ENCODE data around the gene P4HA2. TPM values are rescaled to one million over a fixed set of nuclear protein-coding genes. Genes with fewer than 3 reads are reported as not detected.

P4HA2 gene
- total and polyA plus RNA-seq, 2 of the 13 experiments (the other 11 are each of a cell fraction or from before 2014, with no cell fraction given): 37.7 to 126 TPM

DNA sequence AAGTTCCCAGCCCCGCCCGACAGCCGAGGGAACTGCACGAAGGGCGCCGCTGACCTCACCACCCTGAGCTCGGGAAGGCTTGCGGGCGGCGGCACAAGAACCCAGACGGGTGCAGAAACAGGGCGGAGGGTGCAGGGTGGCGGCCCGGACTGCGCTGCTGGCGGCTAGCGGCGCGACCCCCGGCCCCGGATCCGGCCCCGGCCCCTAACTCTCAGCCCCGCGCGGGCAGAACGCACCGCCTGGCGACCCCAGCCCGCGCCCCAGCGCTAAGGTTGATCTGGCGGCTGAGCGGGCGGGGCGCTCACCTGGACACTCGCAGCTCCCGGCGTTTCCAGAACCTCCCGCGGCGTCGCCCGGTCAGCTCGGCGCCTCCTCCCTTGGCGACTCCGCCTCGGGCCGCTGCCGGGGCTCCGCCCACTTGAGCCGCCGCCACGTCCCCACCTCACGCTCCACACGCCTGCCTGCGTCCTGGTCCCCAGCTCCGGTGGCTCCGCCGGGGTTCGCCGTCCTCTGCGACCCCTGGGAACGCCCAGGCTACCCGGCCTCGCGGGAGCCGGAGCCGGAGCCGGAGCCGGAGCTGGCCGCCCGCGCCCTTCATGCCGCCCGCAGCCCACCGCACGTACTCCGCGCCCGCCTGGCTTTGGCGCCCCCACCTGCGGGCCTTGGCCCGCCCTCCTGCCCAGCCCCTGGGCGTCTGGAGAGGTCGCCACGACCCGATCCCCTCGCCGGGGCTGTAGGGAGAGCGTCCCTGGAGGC, at the start of gene P4HA2 (continued):
- peak; percentile 84 for TF ChIP-seq SNAPC2 (CRISPR knock-in tag; IDR thresholded peaks at IDR 0.05)
- peak; percentile 78 for TF ChIP-seq POLR2AphosphoS5 (IDR thresholded peaks at IDR 0.05; ENCODE audit: low read depth, low read length)
- no peak for TF ChIP-seq NBN (conservative IDR thresholded peaks at IDR 0.05)
- TF ChIP-seq SAP130 (CRISPR knock-in tag; IDR thresholded peaks at IDR 0.05; ENCODE audit: low read depth): peak; percentile 50
- TF ChIP-seq ZMYM4 (CRISPR knock-in tag; IDR thresholded peaks at IDR 0.05): no peak; the same call in 1 of the 2 replicates
- no peak for TF ChIP-seq CAMTA2 (CRISPR knock-in tag; IDR thresholded peaks at IDR 0.05; ENCODE audit: borderline replicate concordance)
- TF ChIP-seq KLF9 (CRISPR knock-in tag; IDR thresholded peaks at IDR 0.05; ENCODE audit: low read depth): no peak
- TF ChIP-seq, protein P1, sequence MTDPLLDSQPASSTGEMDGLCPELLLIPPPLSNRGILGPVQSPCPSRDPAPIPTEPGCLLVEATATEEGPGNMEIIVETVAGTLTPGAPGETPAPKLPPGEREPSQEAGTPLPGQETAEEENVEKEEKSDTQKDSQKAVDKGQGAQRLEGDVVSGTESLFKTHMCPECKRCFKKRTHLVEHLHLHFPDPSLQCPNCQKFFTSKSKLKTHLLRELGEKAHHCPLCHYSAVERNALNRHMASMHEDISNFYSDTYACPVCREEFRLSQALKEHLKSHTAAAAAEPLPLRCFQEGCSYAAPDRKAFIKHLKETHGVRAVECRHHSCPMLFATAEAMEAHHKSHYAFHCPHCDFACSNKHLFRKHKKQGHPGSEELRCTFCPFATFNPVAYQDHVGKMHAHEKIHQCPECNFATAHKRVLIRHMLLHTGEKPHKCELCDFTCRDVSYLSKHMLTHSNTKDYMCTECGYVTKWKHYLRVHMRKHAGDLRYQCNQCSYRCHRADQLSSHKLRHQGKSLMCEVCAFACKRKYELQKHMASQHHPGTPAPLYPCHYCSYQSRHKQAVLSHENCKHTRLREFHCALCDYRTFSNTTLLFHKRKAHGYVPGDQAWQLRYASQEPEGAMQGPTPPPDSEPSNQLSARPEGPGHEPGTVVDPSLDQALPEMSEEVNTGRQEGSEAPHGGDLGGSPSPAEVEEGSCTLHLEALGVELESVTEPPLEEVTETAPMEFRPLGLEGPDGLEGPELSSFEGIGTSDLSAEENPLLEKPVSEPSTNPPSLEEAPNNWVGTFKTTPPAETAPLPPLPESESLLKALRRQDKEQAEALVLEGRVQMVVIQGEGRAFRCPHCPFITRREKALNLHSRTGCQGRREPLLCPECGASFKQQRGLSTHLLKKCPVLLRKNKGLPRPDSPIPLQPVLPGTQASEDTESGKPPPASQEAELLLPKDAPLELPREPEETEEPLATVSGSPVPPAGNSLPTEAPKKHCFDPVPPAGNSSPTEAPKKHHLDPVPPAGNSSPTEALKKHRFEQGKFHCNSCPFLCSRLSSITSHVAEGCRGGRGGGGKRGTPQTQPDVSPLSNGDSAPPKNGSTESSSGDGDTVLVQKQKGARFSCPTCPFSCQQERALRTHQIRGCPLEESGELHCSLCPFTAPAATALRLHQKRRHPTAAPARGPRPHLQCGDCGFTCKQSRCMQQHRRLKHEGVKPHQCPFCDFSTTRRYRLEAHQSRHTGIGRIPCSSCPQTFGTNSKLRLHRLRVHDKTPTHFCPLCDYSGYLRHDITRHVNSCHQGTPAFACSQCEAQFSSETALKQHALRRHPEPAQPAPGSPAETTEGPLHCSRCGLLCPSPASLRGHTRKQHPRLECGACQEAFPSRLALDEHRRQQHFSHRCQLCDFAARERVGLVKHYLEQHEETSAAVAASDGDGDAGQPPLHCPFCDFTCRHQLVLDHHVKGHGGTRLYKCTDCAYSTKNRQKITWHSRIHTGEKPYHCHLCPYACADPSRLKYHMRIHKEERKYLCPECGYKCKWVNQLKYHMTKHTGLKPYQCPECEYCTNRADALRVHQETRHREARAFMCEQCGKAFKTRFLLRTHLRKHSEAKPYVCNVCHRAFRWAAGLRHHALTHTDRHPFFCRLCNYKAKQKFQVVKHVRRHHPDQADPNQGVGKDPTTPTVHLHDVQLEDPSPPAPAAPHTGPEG (CRISPR knock-in tag; IDR thresholded peaks at IDR 0.05): peak; percentile 91; the same call in 1 of the 2 replicates
- no peak for TF ChIP-seq ZNF652 (CRISPR knock-in tag; IDR thresholded peaks at IDR 0.05; ENCODE audit: borderline replicate concordance, low read depth)
- TF ChIP-seq CBX1 (IDR thresholded peaks at IDR 0.05; ENCODE audit: low read depth): no peak
- no peak for TF ChIP-seq TBL1XR1 (IDR thresholded peaks at IDR 0.05; ENCODE audit: borderline replicate concordance, low read length, partially characterized antibody)
- TF ChIP-seq NONO (IDR thresholded peaks at IDR 0.05): no peak
- TF ChIP-seq NONO (CRISPR knock-in tag; conservative IDR thresholded peaks at IDR 0.05): peak; percentile 33; the same call in 1 of the 2 replicates
- TF ChIP-seq, protein P2, sequence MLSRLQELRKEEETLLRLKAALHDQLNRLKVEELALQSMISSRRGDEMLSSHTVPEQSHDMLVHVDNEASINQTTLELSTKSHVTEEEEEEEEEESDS (CRISPR knock-in tag; IDR thresholded peaks at IDR 0.05; ENCODE audit: borderline replicate concordance): no peak
- 0 out of 2 replicates have a peak, but pooled peaks have one; percentile 21 for TF ChIP-seq ZNF549 (CRISPR knock-in tag; IDR thresholded peaks at IDR 0.05)
- no peak for TF ChIP-seq RXRA (CRISPR knock-in tag; IDR thresholded peaks at IDR 0.05)
- TF ChIP-seq FOXP1 (IDR thresholded peaks at IDR 0.05): no peak
- TF ChIP-seq FOXP1 (CRISPR knock-in tag; IDR thresholded peaks at IDR 0.05): no peak
- TF ChIP-seq ZNF557 (CRISPR knock-in tag; IDR thresholded peaks at IDR 0.05): no peak
- TF ChIP-seq ZNF569 (CRISPR knock-in tag; IDR thresholded peaks at IDR 0.05; ENCODE audit: borderline replicate concordance): no peak
- TF ChIP-seq, protein P3, sequence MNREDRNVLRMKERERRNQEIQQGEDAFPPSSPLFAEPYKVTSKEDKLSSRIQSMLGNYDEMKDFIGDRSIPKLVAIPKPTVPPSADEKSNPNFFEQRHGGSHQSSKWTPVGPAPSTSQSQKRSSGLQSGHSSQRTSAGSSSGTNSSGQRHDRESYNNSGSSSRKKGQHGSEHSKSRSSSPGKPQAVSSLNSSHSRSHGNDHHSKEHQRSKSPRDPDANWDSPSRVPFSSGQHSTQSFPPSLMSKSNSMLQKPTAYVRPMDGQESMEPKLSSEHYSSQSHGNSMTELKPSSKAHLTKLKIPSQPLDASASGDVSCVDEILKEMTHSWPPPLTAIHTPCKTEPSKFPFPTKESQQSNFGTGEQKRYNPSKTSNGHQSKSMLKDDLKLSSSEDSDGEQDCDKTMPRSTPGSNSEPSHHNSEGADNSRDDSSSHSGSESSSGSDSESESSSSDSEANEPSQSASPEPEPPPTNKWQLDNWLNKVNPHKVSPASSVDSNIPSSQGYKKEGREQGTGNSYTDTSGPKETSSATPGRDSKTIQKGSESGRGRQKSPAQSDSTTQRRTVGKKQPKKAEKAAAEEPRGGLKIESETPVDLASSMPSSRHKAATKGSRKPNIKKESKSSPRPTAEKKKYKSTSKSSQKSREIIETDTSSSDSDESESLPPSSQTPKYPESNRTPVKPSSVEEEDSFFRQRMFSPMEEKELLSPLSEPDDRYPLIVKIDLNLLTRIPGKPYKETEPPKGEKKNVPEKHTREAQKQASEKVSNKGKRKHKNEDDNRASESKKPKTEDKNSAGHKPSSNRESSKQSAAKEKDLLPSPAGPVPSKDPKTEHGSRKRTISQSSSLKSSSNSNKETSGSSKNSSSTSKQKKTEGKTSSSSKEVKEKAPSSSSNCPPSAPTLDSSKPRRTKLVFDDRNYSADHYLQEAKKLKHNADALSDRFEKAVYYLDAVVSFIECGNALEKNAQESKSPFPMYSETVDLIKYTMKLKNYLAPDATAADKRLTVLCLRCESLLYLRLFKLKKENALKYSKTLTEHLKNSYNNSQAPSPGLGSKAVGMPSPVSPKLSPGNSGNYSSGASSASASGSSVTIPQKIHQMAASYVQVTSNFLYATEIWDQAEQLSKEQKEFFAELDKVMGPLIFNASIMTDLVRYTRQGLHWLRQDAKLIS (CRISPR knock-in tag; IDR thresholded peaks at IDR 0.05): no peak
- no peak for TF ChIP-seq SP1 (IDR thresholded peaks at IDR 0.05)
- peak; percentile 55 for TF ChIP-seq SP1 (CRISPR knock-in tag; IDR thresholded peaks at IDR 0.05)
- peak; percentile 22; the same call in 1 of the 2 replicates for TF ChIP-seq MED1 (CRISPR knock-in tag; IDR thresholded peaks at IDR 0.05)
